Fibroblast of villous mesenchyme (primary cell): ENCODE results near the gene MRFAP1L1. TPM values are rescaled to one million over a fixed set of nuclear protein-coding genes. Genes with fewer than 3 reads are reported as not detected.

Experiments used
- DNase-seq: peaks from one replicate; pipeline ENCODE4 v3.0.0-alpha.2; 2010; ENCODE audit warnings: low read depth
- H3K4me3 ChIP-seq: 2 replicates; pipeline ENCODE4 v1.5.1; 2011; ENCODE audit warnings: low read depth, mild to moderate bottlenecking, low read length
- total RNA-seq: library from RNA; depleted of rRNA; stranded (reverse); fragments of >200 nt; gene quantifications from 2 replicates; pipeline ENCODE4 v1.2.3, GENCODE V29; 2012
- TF ChIP-seq, protein P1 (sequence below): IDR thresholded peaks from 2 replicates; pipeline ENCODE4 v1.5.1; 2012; ENCODE audit warnings: low read depth, mild to moderate bottlenecking, low read length; ENCODE audit not compliant: insufficient read depth

MRFAP1L1 gene
- total RNA-seq, 1 donor: 42.7 TPM

DNA sequence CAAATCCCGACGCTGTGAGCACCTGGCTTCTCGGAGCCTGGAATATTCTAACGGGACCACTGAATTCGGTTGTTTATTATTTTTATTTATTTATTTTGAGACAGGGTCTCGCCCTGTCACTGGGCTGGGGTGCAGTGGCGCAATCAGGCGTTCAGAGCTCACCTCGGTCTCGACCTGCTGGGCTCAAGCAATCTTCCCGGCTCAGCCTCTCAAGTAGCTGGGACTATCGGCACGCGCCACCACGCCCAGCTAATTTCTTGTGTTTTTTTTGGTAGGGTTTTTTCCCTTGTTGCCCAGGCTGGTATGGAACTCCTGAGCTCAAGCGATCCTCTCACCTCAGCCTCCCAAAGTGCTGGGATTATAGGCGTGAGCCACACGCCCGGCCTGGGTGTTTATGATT is 37.5 kb downstream of the MRFAP1L1 start:
- DNase-seq: no peak
- TF ChIP-seq, protein P1, sequence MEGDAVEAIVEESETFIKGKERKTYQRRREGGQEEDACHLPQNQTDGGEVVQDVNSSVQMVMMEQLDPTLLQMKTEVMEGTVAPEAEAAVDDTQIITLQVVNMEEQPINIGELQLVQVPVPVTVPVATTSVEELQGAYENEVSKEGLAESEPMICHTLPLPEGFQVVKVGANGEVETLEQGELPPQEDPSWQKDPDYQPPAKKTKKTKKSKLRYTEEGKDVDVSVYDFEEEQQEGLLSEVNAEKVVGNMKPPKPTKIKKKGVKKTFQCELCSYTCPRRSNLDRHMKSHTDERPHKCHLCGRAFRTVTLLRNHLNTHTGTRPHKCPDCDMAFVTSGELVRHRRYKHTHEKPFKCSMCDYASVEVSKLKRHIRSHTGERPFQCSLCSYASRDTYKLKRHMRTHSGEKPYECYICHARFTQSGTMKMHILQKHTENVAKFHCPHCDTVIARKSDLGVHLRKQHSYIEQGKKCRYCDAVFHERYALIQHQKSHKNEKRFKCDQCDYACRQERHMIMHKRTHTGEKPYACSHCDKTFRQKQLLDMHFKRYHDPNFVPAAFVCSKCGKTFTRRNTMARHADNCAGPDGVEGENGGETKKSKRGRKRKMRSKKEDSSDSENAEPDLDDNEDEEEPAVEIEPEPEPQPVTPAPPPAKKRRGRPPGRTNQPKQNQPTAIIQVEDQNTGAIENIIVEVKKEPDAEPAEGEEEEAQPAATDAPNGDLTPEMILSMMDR: no peak
- H3K4me3 ChIP-seq: no peak overlapping the region

DNA sequence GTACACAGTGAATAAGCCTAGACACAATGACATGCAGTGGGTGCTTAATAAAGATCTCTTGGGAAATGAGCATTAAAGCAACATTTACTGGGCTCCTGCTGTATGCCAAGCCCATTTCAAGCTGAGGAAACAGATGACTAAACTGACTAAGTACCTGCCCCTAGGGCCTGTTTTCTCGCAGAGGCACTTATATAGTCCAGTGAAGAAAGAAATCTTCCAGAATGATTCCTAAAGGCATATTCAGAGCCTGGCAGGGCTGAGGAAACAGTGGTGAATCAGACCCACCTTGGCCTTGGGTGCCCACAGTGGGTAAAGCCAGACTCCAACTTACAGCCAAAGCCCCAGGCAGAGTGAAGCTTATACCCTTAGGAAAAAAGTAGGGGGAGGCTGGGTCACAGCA is 38.0 kb downstream of the MRFAP1L1 start:
- no peak overlapping the region for H3K4me3 ChIP-seq
- TF ChIP-seq, protein P1: no peak
- DNase-seq: no peak

DNA sequence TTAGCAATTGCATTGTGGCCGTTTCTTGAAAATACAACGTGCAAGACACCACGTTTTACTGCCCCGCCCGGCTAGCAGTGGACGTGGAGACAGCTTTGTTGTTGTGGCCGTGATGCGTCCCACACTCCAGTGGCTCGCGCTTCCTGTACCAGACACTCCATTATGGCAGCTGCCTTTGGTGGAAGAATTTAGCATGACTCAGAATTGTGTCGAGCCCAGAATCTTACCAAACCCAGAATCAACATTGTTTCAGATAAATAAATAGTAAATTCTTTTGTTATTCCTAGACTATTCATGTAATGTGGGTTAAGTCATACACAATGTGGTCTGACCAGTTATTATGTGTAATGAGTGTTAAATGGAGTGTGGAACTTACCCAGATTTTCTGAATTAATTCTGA is 41.3 kb downstream of the MRFAP1L1 start:
- DNase-seq: no peak
- H3K4me3 ChIP-seq: no peak overlapping the region
- TF ChIP-seq, protein P1: no peak

DNA sequence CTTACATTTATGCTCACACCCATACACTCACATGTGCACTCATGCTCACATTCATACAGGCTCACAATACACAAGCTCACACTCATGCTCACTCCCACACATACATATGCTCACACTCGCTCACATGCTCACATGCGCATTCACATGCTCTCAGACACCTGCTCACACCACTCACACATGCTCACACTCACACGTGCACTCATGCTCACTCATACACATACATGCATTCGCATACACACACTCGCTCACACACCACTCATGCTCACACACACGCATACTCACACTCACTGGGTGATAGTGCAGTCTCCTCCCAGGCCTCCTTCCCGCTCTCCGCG is 44.4 kb downstream of the MRFAP1L1 start:
- no peak overlapping the region for H3K4me3 ChIP-seq
- TF ChIP-seq, protein P1: no peak
- DNase-seq: no peak

DNA sequence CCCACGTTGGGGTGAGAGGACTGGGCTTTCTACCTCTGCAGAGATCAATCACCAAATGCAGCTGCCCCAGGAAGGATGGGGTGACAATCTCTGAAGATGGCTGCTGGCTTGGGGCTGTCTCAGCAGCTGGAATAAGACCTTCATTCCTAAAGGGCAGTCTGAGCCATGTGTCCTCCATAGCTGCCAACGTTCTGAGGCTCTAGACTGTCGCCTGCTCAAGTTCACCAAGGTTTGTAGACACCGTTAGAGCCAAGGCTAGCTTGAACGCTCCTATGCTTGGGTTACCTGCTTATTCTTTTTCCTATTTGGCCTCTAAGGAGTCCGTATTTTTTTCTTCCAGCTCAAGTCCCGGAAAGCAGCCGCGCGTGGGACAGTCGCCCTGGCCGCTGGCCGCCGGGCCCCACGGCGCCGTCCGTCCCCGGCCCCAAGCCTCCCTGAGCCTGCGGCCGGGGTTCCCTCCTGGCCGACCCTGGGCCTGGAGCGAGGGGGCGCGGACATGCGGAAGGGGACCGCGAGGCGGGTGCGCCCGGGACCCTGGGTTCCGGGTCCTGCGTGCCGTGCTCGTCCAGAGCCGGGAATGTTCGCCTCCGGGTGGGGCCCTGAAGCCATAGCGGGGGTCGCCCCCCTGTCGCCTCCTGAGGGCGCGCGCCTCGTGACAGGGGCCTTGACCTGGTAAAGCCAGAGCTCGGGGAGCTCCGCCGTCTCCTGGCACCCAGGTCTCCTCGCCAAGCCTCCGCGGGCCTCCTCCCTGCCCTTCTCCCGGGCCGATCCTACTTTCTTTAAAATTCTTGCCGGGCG is 45.9 kb downstream of the MRFAP1L1 start:
- no peak overlapping the region for H3K4me3 ChIP-seq
- DNase-seq: no peak
- TF ChIP-seq, protein P1: no peak

DNA sequence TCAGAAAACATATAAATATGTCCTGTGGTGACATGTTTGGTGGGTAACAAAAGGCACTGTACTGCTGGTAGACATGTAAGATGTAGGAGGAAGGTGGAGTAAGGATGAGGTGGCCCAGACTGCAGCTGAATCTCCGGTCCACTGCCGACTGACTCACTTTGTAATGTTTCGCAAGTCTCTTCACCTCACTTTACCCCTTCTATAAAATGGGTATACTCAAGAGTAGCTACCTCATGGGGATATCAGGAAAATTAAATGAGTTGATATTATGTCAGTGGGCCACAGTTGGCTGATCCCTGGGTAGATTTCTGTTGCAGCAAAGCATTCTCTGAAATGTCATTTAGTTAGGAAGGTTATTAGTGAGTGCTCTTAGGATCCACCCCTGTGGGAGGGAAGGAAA is 47.1 kb downstream of the MRFAP1L1 start:
- no peak for DNase-seq
- H3K4me3 ChIP-seq: no peak overlapping the region
- TF ChIP-seq, protein P1: no peak

DNA sequence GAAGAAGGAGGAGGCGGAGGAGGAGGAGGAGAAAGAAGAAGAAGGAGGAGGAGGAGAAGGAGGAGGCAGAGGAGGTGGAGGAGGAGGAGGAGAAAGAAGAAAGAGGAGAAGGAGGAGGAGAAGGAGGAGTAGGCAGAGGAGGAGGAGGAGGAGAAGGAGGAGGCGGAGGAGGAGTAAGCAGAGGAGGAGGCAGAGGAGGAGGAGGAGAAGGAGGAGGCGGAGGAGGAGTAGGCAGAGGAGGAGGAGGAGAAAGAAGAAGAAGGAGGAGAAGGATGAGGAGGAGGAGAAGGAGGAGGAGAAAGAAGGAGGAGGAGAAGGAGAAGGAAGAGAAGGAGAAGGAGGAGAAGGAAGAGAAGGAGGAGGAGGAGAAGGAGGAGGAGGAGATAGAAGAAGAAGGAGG is 49.2 kb downstream of the MRFAP1L1 start:
- H3K4me3 ChIP-seq: no peak overlapping the region
- no peak for DNase-seq
- TF ChIP-seq, protein P1: no peak
